H1 (cell line): ENCODE data around the gene DGUOK. TPM values are rescaled to one million over a fixed set of nuclear protein-coding genes. Genes with fewer than 3 reads are reported as not detected.

Source experiments
- BRCA1 ChIP-seq: IDR thresholded peaks from 2 replicates; pipeline ENCODE4 v1.6.1; 2012; ENCODE audit warnings: low read depth, low read length, improper control_type of control experiment
- CHD1 ChIP-seq: IDR thresholded peaks from 2 replicates; pipeline ENCODE4 v1.6.1; 2012; ENCODE audit warnings: low read depth, low read length, improper control_type of control experiment
- CHD7 ChIP-seq: fragments of 300-600 bp; sonication (generic); IDR thresholded peaks from 2 replicates; pipeline ENCODE4 v1.7.1; 2012; ENCODE audit warnings: low read length, moderate library complexity, mild to moderate bottlenecking, inconsistent platforms; ENCODE audit not compliant: insufficient replicate concordance
- EGR1 ChIP-seq: IDR thresholded peaks from 2 replicates; pipeline ENCODE4 v1.6.1; 2011; ENCODE audit warnings: low read depth, low read length, borderline replicate concordance
- ZNF274 ChIP-seq: IDR thresholded peaks from 2 replicates; pipeline ENCODE4 v1.7.0; 2012; ENCODE audit warnings: low read length, borderline replicate concordance; ENCODE audit errors: extremely low read depth
- polyA plus RNA-seq, 7 experiments: library from polyadenylated mRNA; depleted of rRNA in 3 of 7; stranded (reverse) in 5 of 7; unstranded in 2 of 7; fragments of >200 nt in 5 of 7; fragments of 200-250 nt in 2 of 7; gene quantifications; 1 replicate in 5 of 7; 2 replicates in 1 of 7; 4 replicates in 1 of 7; pipeline versions ENCODE4 v1.2.1 to v1.2.3, GENCODE V29; 2011 to 2013; ENCODE audit warnings: missing spikeins in 2 of 7, mixed read lengths in 2 of 7
- total RNA-seq: library from RNA; stranded (reverse); fragmentation: NEBNext Ultra II Directional; extraction: Animal tissue kit (Norgen Biotek cat#: 25700); gene quantifications from 2 replicates; pipeline ENCODE4 v1.2.1, GENCODE V29; 2021

Gene DGUOK
- total and polyA plus RNA-seq, 2 of the 8 experiments (the other 6 are each of a cell fraction or from before 2014, with no cell fraction given): 110 to 168 TPM

GRCh38 chr2:73963385-73964120 is 36.9 kb downstream of the DGUOK start (continued):
- TF ChIP-seq CHD7 (no peak), ZNF274 (no peak), BRCA1 (no peak), EGR1 (no peak), CHD1 (no peak)
